GM12872 (cell line): ENCODE data around the gene SHANK2.

Experiments
- CTCF ChIP-seq: IDR thresholded peaks from 3 replicates; pipeline ENCODE4 v1.5.1; 2011; ENCODE audit warnings: low read depth, mild to moderate bottlenecking, low read length, moderate library complexity; ENCODE audit not compliant: insufficient read depth

The SHANK2 gene

GRCh38 chr11:71294846-71295600, 42.6 kb upstream of the SHANK2 start:
- TF ChIP-seq CTCF, result no peak

- no peak for TF ChIP-seq CTCF
These were observed 41.8 kb upstream of the SHANK2 start for GRCh38 chr11:71293961-71294782.

GRCh38 chr11:71286701-71287643, 34.6 kb upstream of the SHANK2 start:
- no peak for TF ChIP-seq CTCF

GRCh38 chr11:71285111-71285510, 32.7 kb upstream of the SHANK2 start:
- TF ChIP-seq CTCF, result no peak

- no peak for TF ChIP-seq CTCF
These were observed 32.2 kb upstream of the SHANK2 start for GRCh38 chr11:71284525-71285092.

- no peak for TF ChIP-seq CTCF
These were observed 31.6 kb upstream of the SHANK2 start for GRCh38 chr11:71283971-71284441.
